Measurements from ENCODE around the gene FARS2. TPM values are rescaled to one million over a fixed set of nuclear protein-coding genes. Genes with fewer than 3 reads are reported as not detected.
"Not testable (repeated sequence)": the region's sequence is repeated elsewhere in the genome, so short reads cannot be mapped to it uniquely, and the experiment has no call there.

The FARS2 gene
- total and polyA plus RNA-seq, 7 donors: 8.1 to 21.0 (median 12.5) TPM

DNA sequence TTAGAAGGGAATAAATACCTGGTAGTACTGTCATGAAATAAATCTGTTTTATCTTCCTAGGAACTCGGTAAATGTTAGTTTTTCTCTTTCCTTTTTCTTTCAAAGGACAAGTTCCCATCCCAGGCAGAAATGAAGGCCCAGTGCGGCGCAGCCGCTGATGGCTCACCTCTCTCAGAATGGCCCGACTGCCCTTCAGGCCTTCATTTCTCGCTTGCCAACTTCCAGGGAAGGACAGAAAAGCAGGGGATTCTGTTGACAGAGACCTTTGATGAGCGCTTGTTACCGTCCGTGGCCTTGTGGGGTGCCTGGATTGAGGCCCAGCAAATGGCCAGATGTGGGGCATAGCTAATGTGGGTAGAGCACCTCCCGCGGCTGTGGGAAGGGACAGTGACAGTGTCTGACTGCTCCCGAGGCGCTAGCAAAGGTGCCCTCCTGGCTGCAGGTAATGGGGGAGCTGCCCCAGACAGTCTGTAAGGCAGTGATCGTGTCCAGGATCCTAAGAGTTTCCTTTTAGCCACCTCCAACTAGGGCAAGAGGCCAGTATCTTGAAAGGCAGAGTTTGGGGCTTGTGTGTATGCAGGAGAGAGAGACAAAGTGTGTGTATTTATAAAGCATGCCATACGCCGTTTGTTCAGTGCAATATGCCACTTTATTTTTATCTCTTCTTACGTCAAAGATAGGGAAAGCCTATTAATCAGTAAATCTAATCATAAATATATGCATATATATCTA lies 391.3 kb downstream of the FARS2 start:
- no peak overlapping the region for H3K27ac ChIP-seq
- no peaks in the 10 kb centered on the region for H3K36me3 ChIP-seq
- DNase-seq: no peak
- intact Hi-C loops (cut with DNase I): no loop called here
- no peak overlapping the region for H3K4me3 ChIP-seq
- H3K27me3 ChIP-seq: no peaks in the 10 kb centered on the region
- H3K4me1 ChIP-seq: no peaks in the 10 kb centered on the region
- no peak for TF ChIP-seq CTCF (IDR thresholded peaks at IDR 0.05)
- no peak for TF ChIP-seq EP300 (IDR thresholded peaks at IDR 0.05)
- TF ChIP-seq POLR2AphosphoS5 (IDR thresholded peaks at IDR 0.05): no peak
- TF ChIP-seq POLR2A (IDR thresholded peaks at IDR 0.05): no peak
- whole genome bisulfite sequencing, 2 donors: 95% methylated on average over 17 of the region's 17 CpGs
- no peaks in the 10 kb centered on the region for H3K9me3 ChIP-seq

- 94 to 95% methylated on average over 5 of the region's 5 CpGs for WGBS, 2 donors
- intact Hi-C loops (cut with DNase I): no loop called here
These were observed 392.5 kb downstream of the FARS2 start for GRCh38 chr6:5653801-5654200.

GRCh38 chr6:5656226-5656625 lies 394.9 kb downstream of the FARS2 start:
- H3K36me3 ChIP-seq: no peaks in the 10 kb centered on the region
- no peaks in the 10 kb centered on the region for H3K27me3 ChIP-seq
- H3K4me1 ChIP-seq: no peaks in the 10 kb centered on the region
- no peaks in the 10 kb centered on the region for H3K9me3 ChIP-seq
- no peak overlapping the region for H3K4me3 ChIP-seq
- H3K27ac ChIP-seq: no peak overlapping the region
- TF ChIP-seq POLR2AphosphoS5 (IDR thresholded peaks at IDR 0.05) (no peak), EP300 (IDR thresholded peaks at IDR 0.05) (no peak), POLR2A (IDR thresholded peaks at IDR 0.05) (no peak), CTCF (IDR thresholded peaks at IDR 0.05) (no peak)
- intact Hi-C loops (cut with DNase I): no loop called here
- WGBS, 2 donors: 84 to 93% methylated on average over 3 of the region's 3 CpGs
- DNase-seq: no peak

More at GRCh38 chr6:5653801-5654200, 392.5 kb downstream of the FARS2 start:
- no peak for DNase-seq
- Histone ChIP-seq H3K4me3 (no peak overlapping the region), H3K36me3 (no peaks in the 10 kb centered on the region), H3K9me3 (no peaks in the 10 kb centered on the region), H3K27ac (no peak overlapping the region), H3K4me1 (no peaks in the 10 kb centered on the region), H3K27me3 (no peaks in the 10 kb centered on the region)
- TF ChIP-seq EP300 (IDR thresholded peaks at IDR 0.05) (no peak), POLR2AphosphoS5 (IDR thresholded peaks at IDR 0.05) (no peak), POLR2A (IDR thresholded peaks at IDR 0.05) (no peak), CTCF (IDR thresholded peaks at IDR 0.05) (no peak)

GRCh38 chr6:5656695-5657094 lies 395.4 kb downstream of the FARS2 start:
- H3K9me3 ChIP-seq; intact Hi-C loops (cut with DNase I): not testable (repeated sequence)
- WGBS, 2 donors: 90 to 92% methylated on average over 6 of the region's 6 CpGs

GRCh38 chr6:5657684-5658430 lies 396.5 kb downstream of the FARS2 start:
- intact Hi-C loops (cut with DNase I): no loop called here
- Histone ChIP-seq H3K4me1 (no peaks in the 10 kb centered on the region), H3K27ac (no peak overlapping the region), H3K27me3 (no peaks in the 10 kb centered on the region), H3K4me3 (no peak overlapping the region), H3K9me3 (no peaks in the 10 kb centered on the region), H3K36me3 (no peaks in the 10 kb centered on the region)
- DNase-seq: no peak
- TF ChIP-seq CTCF (IDR thresholded peaks at IDR 0.05): no peak
- TF ChIP-seq POLR2A (IDR thresholded peaks at IDR 0.05): no peak
- 90% methylated on average over 9 of the region's 9 CpGs for WGBS, 2 donors

More at GRCh38 chr6:5656695-5657094, 395.4 kb downstream of the FARS2 start:
- H3K36me3 ChIP-seq, H3K27ac ChIP-seq, H3K4me3 ChIP-seq, H3K4me1 ChIP-seq, DNase-seq, H3K27me3 ChIP-seq: not testable (repeated sequence)
